Chondrocyte (in vitro differentiated cells): ENCODE results near the gene SUN5. TPM values are rescaled to one million over a fixed set of nuclear protein-coding genes. Genes with fewer than 3 reads are reported as not detected.
"Not testable (repeated sequence)": the region's sequence is repeated elsewhere in the genome, so short reads cannot be mapped to it uniquely, and the experiment has no call there.

Source experiments
- DNase-seq: peaks from one replicate; pipeline ENCODE4 v3.0.0; 2021; ENCODE audit warnings: mixed read lengths, low spot score
- H3K27ac Mint-ChIP-seq: one replicate; pipeline ENCODE4 v1.8.0; 2021; ENCODE audit warnings: mild to moderate bottlenecking, moderate library complexity, mixed read lengths; ENCODE audit not compliant: unreplicated experiment
- H3K27me3 Mint-ChIP-seq: 2 replicates; pipeline ENCODE4 v1.8.0; 2021; ENCODE audit warnings: low read depth, mixed read lengths
- H3K36me3 Mint-ChIP-seq: 2 replicates; pipeline ENCODE4 v1.8.0; 2021; ENCODE audit warnings: low read depth, mixed read lengths
- H3K4me1 Mint-ChIP-seq: 2 replicates; pipeline ENCODE4 v1.8.0; 2021; ENCODE audit warnings: low read depth, mild to moderate bottlenecking, mixed read lengths
- H3K4me3 Mint-ChIP-seq: one replicate; pipeline ENCODE4 v1.8.0; 2021; ENCODE audit warnings: mild to moderate bottlenecking, moderate library complexity, mixed read lengths; ENCODE audit not compliant: unreplicated experiment
- H3K9me3 Mint-ChIP-seq: 2 replicates; pipeline ENCODE4 v1.8.0; 2021; ENCODE audit warnings: low read depth, mixed read lengths
- total RNA-seq: library from RNA; stranded (reverse); gene quantifications from 3 replicates; pipeline ENCODE4 v1.2.1, GENCODE V29; 2021
- TF ChIP-seq, protein P1 (sequence below): fragments of 200-600 bp; sonication (generic); IDR thresholded peaks from 2 replicates; pipeline ENCODE4 v1.5.0; 2021; ENCODE audit warnings: antibody characterized with exemption, mild to moderate bottlenecking, moderate library complexity

The SUN5 gene
- total RNA-seq, 1 donor from 2014 or later: not detected

DNA sequence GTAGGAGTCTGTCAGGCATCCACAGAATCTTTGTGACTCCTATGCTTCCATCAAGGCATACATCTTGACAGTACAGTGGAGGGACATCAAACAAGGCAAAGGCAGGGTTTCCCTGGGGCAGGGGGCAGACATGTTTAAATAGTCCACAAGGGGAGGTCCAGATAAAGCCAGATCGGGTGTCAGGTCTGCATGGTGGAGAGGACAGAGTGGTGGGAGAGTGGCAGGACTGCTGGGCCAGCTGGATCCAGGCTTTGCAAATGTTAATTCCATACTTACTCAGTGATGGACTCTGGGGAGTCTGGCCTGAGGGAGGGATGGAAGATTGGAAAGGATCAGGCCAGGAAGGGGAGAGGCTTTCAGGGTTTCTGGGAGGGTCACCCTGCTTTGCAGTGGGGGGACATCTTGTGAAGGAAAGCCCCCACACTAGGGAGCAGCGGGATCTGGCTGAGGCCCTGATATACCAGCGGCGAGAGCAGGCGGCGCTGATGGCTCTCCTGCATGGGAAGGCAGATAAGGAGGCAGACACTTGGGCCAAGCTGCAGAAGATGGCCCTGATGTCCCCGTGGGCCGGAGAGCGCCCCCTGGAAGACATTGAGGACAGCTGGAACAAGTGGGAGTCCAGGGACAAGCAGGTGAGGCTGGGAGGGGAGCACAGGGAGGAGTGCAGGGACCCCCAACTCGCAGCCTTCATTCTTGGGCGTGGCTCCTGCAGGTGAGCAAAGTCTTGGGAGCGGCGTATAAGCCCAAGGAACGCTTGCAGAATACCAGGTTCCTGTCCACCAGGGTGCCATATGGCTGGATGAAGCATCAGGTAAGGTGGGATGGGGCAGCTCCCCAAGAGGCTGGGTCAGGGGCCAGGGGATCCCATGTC lies 44.6 kb downstream of the SUN5 start:
- H3K4me1 Mint-ChIP-seq: no peaks in the 10 kb centered on the region
- no peak overlapping the region for H3K4me3 Mint-ChIP-seq
- peaks cover 27% of the 10 kb centered on the region for H3K27me3 Mint-ChIP-seq
- H3K27ac Mint-ChIP-seq: no peak overlapping the region
- DNase-seq: no peak
- TF ChIP-seq, protein P1, sequence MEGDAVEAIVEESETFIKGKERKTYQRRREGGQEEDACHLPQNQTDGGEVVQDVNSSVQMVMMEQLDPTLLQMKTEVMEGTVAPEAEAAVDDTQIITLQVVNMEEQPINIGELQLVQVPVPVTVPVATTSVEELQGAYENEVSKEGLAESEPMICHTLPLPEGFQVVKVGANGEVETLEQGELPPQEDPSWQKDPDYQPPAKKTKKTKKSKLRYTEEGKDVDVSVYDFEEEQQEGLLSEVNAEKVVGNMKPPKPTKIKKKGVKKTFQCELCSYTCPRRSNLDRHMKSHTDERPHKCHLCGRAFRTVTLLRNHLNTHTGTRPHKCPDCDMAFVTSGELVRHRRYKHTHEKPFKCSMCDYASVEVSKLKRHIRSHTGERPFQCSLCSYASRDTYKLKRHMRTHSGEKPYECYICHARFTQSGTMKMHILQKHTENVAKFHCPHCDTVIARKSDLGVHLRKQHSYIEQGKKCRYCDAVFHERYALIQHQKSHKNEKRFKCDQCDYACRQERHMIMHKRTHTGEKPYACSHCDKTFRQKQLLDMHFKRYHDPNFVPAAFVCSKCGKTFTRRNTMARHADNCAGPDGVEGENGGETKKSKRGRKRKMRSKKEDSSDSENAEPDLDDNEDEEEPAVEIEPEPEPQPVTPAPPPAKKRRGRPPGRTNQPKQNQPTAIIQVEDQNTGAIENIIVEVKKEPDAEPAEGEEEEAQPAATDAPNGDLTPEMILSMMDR: no peak
- H3K36me3 Mint-ChIP-seq: peaks cover 11% of the 10 kb centered on the region
- peaks cover 23% of the 10 kb centered on the region for H3K9me3 Mint-ChIP-seq

DNA sequence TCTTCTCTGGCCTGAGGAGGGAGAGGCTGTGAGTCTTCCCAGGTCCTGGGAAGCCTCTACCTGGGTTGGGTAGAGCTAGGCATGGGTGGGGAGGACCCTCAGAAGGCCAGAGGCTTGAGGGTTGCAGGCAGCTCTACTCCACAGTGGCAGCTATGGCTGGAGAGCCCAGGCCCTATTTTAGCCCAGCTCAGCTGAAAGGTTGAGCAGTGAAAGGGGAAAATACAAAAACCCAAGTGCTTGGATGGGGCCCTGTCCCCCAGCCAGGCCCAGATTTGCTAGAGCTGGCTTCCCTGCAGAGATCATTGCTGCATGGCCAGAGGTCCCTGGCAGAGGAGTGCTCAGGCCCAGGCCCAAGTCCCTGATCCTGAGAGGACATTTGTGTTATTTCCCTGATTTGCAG lies 45.7 kb downstream of the SUN5 start:
- no peak for DNase-seq
- Mint-ChIP-seq H3K27me3 (peaks cover 26% of the 10 kb centered on the region), H3K36me3 (peaks cover 15% of the 10 kb centered on the region), H3K27ac (no peak overlapping the region), H3K9me3 (peaks cover 29% of the 10 kb centered on the region), H3K4me1 (no peaks in the 10 kb centered on the region), H3K4me3 (no peak overlapping the region)
- TF ChIP-seq, protein P1: no peak

DNA sequence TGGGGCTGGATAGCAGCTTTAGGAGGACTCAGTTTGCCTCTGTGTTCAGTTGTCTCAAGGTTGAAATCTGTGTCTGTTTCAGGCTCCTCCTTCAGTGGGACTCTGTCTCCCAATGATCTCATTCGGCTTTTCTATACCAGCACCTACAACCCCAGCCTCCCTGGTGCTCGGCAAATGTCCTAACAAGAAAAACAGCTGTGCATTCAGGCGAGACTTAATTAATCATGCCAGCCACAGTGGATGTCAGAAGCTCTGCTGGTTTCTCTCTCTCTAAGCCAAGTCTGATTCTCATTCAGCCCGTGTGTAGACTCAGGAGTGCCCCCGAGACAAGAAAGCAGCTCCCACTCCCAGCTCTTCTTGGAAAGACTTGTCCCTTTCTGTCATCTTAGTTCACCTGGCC lies 46.8 kb downstream of the SUN5 start:
- Mint-ChIP-seq H3K9me3 (peaks cover 34% of the 10 kb centered on the region), H3K27ac (no peak overlapping the region), H3K4me3 (no peak overlapping the region), H3K27me3 (peaks cover 31% of the 10 kb centered on the region), H3K4me1 (no peaks in the 10 kb centered on the region), H3K36me3 (peaks cover 15% of the 10 kb centered on the region)
- DNase-seq: no peak
- TF ChIP-seq, protein P1: no peak

DNA sequence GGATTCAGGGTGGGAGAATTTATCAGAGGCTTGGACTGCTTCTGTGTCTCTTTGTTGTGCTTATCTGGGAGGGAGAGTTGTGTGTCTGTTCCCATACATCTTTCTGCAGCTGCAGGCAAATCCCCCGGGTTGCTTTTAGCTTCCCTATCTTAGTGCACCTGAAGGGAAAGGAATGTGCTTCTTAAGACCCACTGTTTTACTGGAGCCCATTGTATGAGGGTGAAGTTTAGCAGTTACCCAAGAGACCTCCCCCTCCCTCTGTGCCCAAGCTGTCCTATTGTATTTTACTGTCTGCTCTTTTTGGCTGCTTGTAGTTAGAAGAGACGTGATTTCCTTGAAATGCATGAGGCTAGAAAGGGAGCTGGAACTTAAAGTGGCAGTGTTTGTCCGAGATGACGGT lies 53.7 kb downstream of the SUN5 start:
- H3K36me3 Mint-ChIP-seq, DNase-seq, H3K27ac Mint-ChIP-seq, H3K4me1 Mint-ChIP-seq, H3K4me3 Mint-ChIP-seq: not testable (repeated sequence)
- Mint-ChIP-seq H3K9me3 (peaks cover 11% of the 10 kb centered on the region), H3K27me3 (peaks cover 73% of the 10 kb centered on the region)

DNA sequence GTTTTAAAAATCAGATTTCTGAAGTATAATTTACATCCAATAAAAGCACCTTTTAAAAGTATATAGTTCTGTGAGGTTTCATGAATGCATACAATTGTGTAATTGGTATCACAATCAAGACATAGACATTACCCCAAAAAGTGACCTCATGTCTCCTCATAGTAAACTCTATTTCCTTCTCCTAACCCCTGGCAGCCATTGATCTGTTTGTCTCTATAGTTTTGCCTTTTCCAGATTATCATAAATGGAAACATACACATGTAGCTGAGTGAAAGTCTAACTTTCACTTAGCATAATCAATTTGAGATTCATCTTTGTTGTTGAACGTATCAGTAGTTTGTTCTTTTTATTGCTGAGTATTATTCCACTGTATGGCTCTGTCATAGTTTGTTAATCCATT lies 57.6 kb downstream of the SUN5 start:
- Mint-ChIP-seq H3K4me1 (no peaks in the 10 kb centered on the region), H3K27me3 (peaks cover 62% of the 10 kb centered on the region), H3K27ac (no peak overlapping the region), H3K9me3 (peaks cover 7% of the 10 kb centered on the region), H3K36me3 (peaks cover 3% of the 10 kb centered on the region), H3K4me3 (no peak overlapping the region)
- no peak for DNase-seq
- TF ChIP-seq, protein P1: no peak
